Astrocyte (in vitro differentiated cells and primary cell): ENCODE measurements around the gene VCPKMT. TPM values are rescaled to one million over a fixed set of nuclear protein-coding genes. Genes with fewer than 3 reads are reported as not detected.

Experiments
- DNase-seq: peaks from one replicate; pipeline ENCODE4 v3.0.0-alpha.2; 2010; ENCODE audit warnings: low read depth
- FAIRE-seq: peaks from 2 replicates; lab custom pipeline; 2011; peaks lifted over from hg19 to GRCh38; lab: Jason Lieb, UNC
- H2AFZ ChIP-seq: 2 replicates; pipeline ENCODE4 v1.6.0; 2012; ENCODE audit warnings: low read depth, low read length, inconsistent platforms
- H3K27ac ChIP-seq: 2 replicates; pipeline ENCODE4 v1.5.1; 2011; ENCODE audit warnings: low read depth, low read length, inconsistent platforms
- H3K27me3 ChIP-seq: 2 replicates; pipeline ENCODE4 v1.6.0; 2011; ENCODE audit warnings: low read length, inconsistent platforms; ENCODE audit not compliant: insufficient read depth
- H3K36me3 ChIP-seq: 2 replicates; pipeline ENCODE4 v1.5.1; 2011; ENCODE audit warnings: low read length, inconsistent platforms; ENCODE audit not compliant: insufficient read depth
- H3K4me1 ChIP-seq: 2 replicates; pipeline ENCODE4 v1.5.1; 2011; ENCODE audit warnings: low read length, inconsistent platforms; ENCODE audit not compliant: insufficient read depth
- H3K4me2 ChIP-seq: 2 replicates; pipeline ENCODE4 v1.6.0; 2012; ENCODE audit warnings: low read length, inconsistent platforms
- H3K4me3 ChIP-seq: 2 replicates; pipeline ENCODE4 v1.5.1; 2011; ENCODE audit warnings: low read depth, mild to moderate bottlenecking, low read length, inconsistent platforms; ENCODE audit not compliant: insufficient read depth
- H3K79me2 ChIP-seq: 2 replicates; pipeline ENCODE4 v1.6.0; 2012; ENCODE audit warnings: mild to moderate bottlenecking, low read length, inconsistent platforms; ENCODE audit not compliant: insufficient read depth
- H3K9ac ChIP-seq: 2 replicates; pipeline ENCODE4 v1.6.0; 2012; ENCODE audit warnings: mild to moderate bottlenecking, low read length, inconsistent platforms
- H3K9me3 ChIP-seq: 2 replicates; pipeline ENCODE4 v1.5.1; 2012; ENCODE audit warnings: low read depth, mild to moderate bottlenecking, low read length, inconsistent platforms; ENCODE audit not compliant: insufficient read depth
- H4K20me1 ChIP-seq: 2 replicates; pipeline ENCODE4 v1.6.0; 2012; ENCODE audit warnings: low read length, inconsistent platforms; ENCODE audit not compliant: insufficient read depth
- H3K27ac Mint-ChIP-seq: one replicate; pipeline ENCODE4 v1.8.0; 2021; ENCODE audit warnings: mild to moderate bottlenecking, mixed read lengths; ENCODE audit not compliant: unreplicated experiment
- H3K27me3 Mint-ChIP-seq: one replicate; pipeline ENCODE4 v1.8.0; 2021; ENCODE audit warnings: low read depth, mixed read lengths; ENCODE audit not compliant: unreplicated experiment
- H3K36me3 Mint-ChIP-seq: one replicate; pipeline ENCODE4 v1.8.0; 2021; ENCODE audit warnings: low read depth, mixed read lengths; ENCODE audit not compliant: unreplicated experiment
- H3K4me1 Mint-ChIP-seq: one replicate; pipeline ENCODE4 v1.8.0; 2021; ENCODE audit warnings: low read depth, mixed read lengths; ENCODE audit not compliant: unreplicated experiment
- H3K4me3 Mint-ChIP-seq: one replicate; pipeline ENCODE4 v1.8.0; 2021; ENCODE audit warnings: mild to moderate bottlenecking, moderate library complexity, mixed read lengths; ENCODE audit not compliant: unreplicated experiment
- H3K9me3 Mint-ChIP-seq: one replicate; pipeline ENCODE4 v1.8.0; 2021; ENCODE audit warnings: mild to moderate bottlenecking, mixed read lengths; ENCODE audit not compliant: unreplicated experiment
- CTCF ChIP-seq: IDR thresholded peaks from 2 replicates; pipeline ENCODE4 v1.5.1; 2011; ENCODE audit warnings: low read depth, mild to moderate bottlenecking, inconsistent platforms, low read length, moderate library complexity; ENCODE audit not compliant: insufficient read depth
- EZH2 ChIP-seq: IDR thresholded peaks from 2 replicates; pipeline ENCODE4 v1.6.1; 2012; ENCODE audit warnings: mild to moderate bottlenecking, low read length, inconsistent platforms; ENCODE audit not compliant: insufficient read depth
- total RNA-seq: library from RNA; stranded (reverse); gene quantifications from 2 replicates; pipeline ENCODE4 v1.2.1, GENCODE V29; 2021

Gene VCPKMT
- total RNA-seq, 1 donor from 2014 or later, result 8.0 TPM

GRCh38 chr14:50139192-50139591, 22.8 kb upstream of the VCPKMT start:
- no peak overlapping the region for H3K4me3 Mint-ChIP-seq
- Histone ChIP-seq H3K79me2 (no peaks in the 10 kb centered on the region), H3K9ac (no peak overlapping the region), H3K36me3 (peaks cover 6% of the 10 kb centered on the region), H3K4me3 (no peak overlapping the region), H3K4me2 (no peak overlapping the region), H3K9me3 (no peaks in the 10 kb centered on the region), H3K4me1 (no peaks in the 10 kb centered on the region), H2AFZ (no peak overlapping the region), H3K27me3 (no peaks in the 10 kb centered on the region), H3K27ac (no peak overlapping the region), H4K20me1 (no peaks in the 10 kb centered on the region)
- no peak for TF ChIP-seq EZH2
- no peak for TF ChIP-seq CTCF
- no peaks in the 10 kb centered on the region for H3K36me3 Mint-ChIP-seq
- no peaks in the 10 kb centered on the region for H3K9me3 Mint-ChIP-seq
- H3K27me3 Mint-ChIP-seq, result no peaks in the 10 kb centered on the region
- DNase-seq, result peak; percentile 14
- no peak overlapping the region for H3K27ac Mint-ChIP-seq
- no peaks in the 10 kb centered on the region for H3K4me1 Mint-ChIP-seq
- FAIRE-seq, result no peak

DNA sequence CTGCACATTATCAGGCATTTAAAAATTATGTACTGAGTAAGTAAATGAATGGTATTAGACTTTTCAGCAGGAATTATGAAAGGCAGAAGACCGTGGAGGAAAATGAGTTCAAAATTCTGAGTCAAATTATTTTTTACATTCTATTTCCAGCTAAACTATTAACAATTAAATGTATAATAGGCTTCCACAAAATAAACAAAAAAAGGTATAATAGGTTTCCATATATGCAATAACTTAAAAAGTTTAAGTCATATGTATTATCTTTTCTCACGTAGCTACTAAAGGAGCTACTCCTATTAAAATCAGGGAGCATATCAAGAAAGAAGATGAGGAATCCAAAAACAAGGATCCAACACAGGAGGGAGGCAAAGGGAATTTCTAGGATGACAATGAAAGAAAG, 11.4 kb upstream of the VCPKMT start:
- no peaks in the 10 kb centered on the region for H4K20me1 ChIP-seq
- no peaks in the 10 kb centered on the region for H3K27me3 ChIP-seq
- no peaks in the 10 kb centered on the region for H3K4me1 ChIP-seq
- H3K79me2 ChIP-seq, result no peaks in the 10 kb centered on the region
- TF ChIP-seq EZH2 (no peak), CTCF (no peak)
- H3K9me3 ChIP-seq, result no peaks in the 10 kb centered on the region
- H3K4me3 ChIP-seq, result no peak overlapping the region
- H3K36me3 ChIP-seq, result peaks cover 25% of the 10 kb centered on the region
- Mint-ChIP-seq H3K27me3 (no peaks in the 10 kb centered on the region), H3K4me1 (no peaks in the 10 kb centered on the region), H3K27ac (no peak overlapping the region), H3K36me3 (peaks cover 13% of the 10 kb centered on the region), H3K4me3 (no peak overlapping the region), H3K9me3 (no peaks in the 10 kb centered on the region)
- no peak for DNase-seq
- H2AFZ ChIP-seq, result no peak overlapping the region
- FAIRE-seq, result no peak
- no peak overlapping the region for H3K4me2 ChIP-seq
- H3K27ac ChIP-seq, result no peak overlapping the region
- H3K9ac ChIP-seq, result no peak overlapping the region

GRCh38 chr14:50123062-50123461, 6.7 kb upstream of the VCPKMT start:
- Histone ChIP-seq H3K4me1 (no peaks in the 10 kb centered on the region), H3K27ac (no peak overlapping the region), H4K20me1 (no peaks in the 10 kb centered on the region), H3K36me3 (peaks cover 16% of the 10 kb centered on the region), H3K79me2 (no peaks in the 10 kb centered on the region), H3K27me3 (no peaks in the 10 kb centered on the region), H3K4me2 (no peak overlapping the region), H3K9me3 (no peaks in the 10 kb centered on the region), H3K9ac (no peak overlapping the region), H2AFZ (no peak overlapping the region), H3K4me3 (no peak overlapping the region)
- no peak for FAIRE-seq
- no peaks in the 10 kb centered on the region for H3K4me1 Mint-ChIP-seq
- no peaks in the 10 kb centered on the region for H3K9me3 Mint-ChIP-seq
- no peaks in the 10 kb centered on the region for H3K27me3 Mint-ChIP-seq
- H3K27ac Mint-ChIP-seq, result no peak overlapping the region
- no peak for DNase-seq
- no peak for TF ChIP-seq CTCF
- TF ChIP-seq EZH2, result no peak
- H3K4me3 Mint-ChIP-seq, result no peak overlapping the region
- H3K36me3 Mint-ChIP-seq, result peaks cover 11% of the 10 kb centered on the region
